Testis (tissue), 3 donors: ENCODE data around the gene KIAA1671. TPM values are rescaled to one million over a fixed set of nuclear protein-coding genes. Genes with fewer than 3 reads are reported as not detected.

Source experiments
- DNase-seq: peaks from one replicate; pipeline ENCODE4 v3.0.0-alpha.2; 2019
- H3K27ac ChIP-seq, 2 donors: fragments of 200-600 bp; sonication (generic); one replicate each; pipeline ENCODE4 v1.5.1; 2019
- H3K27me3 ChIP-seq: fragments of 200-600 bp; sonication (generic); one replicate; pipeline ENCODE4 v1.5.1; 2019
- H3K36me3 ChIP-seq: fragments of 200-600 bp; sonication (generic); one replicate; pipeline ENCODE4 v1.5.1; 2017; ENCODE audit warnings: low read depth; ENCODE audit errors: missing control alignments
- H3K4me1 ChIP-seq: fragments of 200-600 bp; sonication (generic); one replicate; pipeline ENCODE4 v1.5.1; 2019
- H3K4me3 ChIP-seq, 2 donors: fragments of 200-600 bp; sonication (generic); one replicate each; pipeline ENCODE4 v1.5.1; 2017 to 2019
- H3K9me3 ChIP-seq: fragments of 200-600 bp; sonication (generic); one replicate; pipeline ENCODE4 v1.5.1; 2017
- POLR2A ChIP-seq: fragments of 450-650 bp; IDR thresholded peaks from one replicate; pipeline ENCODE4 v1.6.1; 2017; ENCODE audit warnings: antibody characterized with exemption, mild to moderate bottlenecking, moderate library complexity
- WGBS, 2 donors: methylation state at CpG; one replicate each; pipeline ENCODE4 v1.1.5; 2018; 5-methylcytosine and 5-hydroxymethylcytosine counted together
- intact Hi-C: fragments of 100-400 bp; cut with DNase I; formaldehyde crosslinking; loops from one replicate; pipeline ENCODE4 v1.15.1; 2023; ENCODE audit warnings: low total_unique reads
- polyA plus RNA-seq: library from polyadenylated mRNA; stranded (reverse); fragments of 350-450 nt; fragmentation: Illumina TruSeq; extraction: RNeasy Lipid Tissue Mini Kit (QIAGEN cat#74804); gene quantifications from one replicate; pipeline ENCODE4 v1.2.3, GENCODE V29; 2014; ENCODE audit warnings: low read depth, low replicate concordance; ENCODE audit not compliant: insufficient read depth
- total RNA-seq, 2 donors: library from RNA; depleted of rRNA; stranded (reverse); fragments of >200 nt; gene quantifications; one replicate each; pipeline ENCODE4 v1.2.3, GENCODE V29; 2016
- TF ChIP-seq, protein P1 (sequence below), 3 experiments: fragments of 450-650 bp in 2 of 3; fragments of 200-600 bp in 1 of 3; sonication (generic) in 1 of 3; IDR thresholded peaks; one replicate each; pipeline ENCODE4 v1.5.1; 2016 to 2019; ENCODE audit warnings: antibody characterized with exemption in 3 of 3, mild to moderate bottlenecking in 2 of 3, moderate library complexity in 1 of 3

KIAA1671 gene
- total and polyA plus RNA-seq, 3 donors from 2014 or later = 16.8 to 28.6 (median 24.4) TPM

DNA sequence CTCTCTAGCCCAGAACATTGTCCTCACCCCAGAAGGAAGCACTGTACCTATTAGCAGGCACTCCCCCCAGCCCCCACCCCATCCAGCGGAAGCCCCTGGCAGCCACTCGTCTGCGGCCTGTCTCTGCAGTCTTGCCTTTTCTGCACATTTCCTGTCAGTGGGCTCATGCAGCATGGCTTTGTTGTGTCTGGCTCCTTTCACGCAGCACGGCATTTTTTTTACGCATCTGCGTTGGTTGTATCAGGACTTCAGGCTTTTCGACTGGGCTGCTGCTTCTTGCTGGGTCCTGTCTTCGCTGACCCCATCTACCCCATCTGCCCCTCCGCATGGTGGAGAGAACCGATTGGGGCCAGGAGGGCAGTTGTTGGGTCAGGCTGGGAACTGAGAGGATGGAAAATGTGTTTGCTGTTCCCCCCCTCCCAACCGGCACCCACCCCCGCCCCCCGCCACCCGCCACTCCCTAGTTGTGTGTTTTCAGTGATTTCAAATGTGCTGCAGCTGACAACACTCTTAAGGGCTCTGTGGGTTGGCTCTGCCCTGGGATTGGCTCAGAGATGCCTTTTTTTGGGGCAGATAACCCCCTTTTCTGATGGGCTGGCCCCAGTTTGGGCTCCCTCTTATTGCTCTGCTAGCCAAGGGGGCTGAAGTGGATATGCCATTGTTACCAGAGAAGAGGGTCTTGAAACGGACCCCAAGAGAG, 110.0 kb downstream of the KIAA1671 start:
- intact Hi-C loops = no loop called here
- 83 to 92% methylated on average over 15 to 16 of the region's 16 CpGs for WGBS, 2 donors
- Histone ChIP-seq H3K27ac (no peak overlapping the region), H3K4me3 (no peak overlapping the region), H3K36me3 (no peaks in the 10 kb centered on the region), H3K9me3 (no peaks in the 10 kb centered on the region), H3K4me1 (no peaks in the 10 kb centered on the region), H3K27me3 (no peaks in the 10 kb centered on the region)
- TF ChIP-seq, protein P1, sequence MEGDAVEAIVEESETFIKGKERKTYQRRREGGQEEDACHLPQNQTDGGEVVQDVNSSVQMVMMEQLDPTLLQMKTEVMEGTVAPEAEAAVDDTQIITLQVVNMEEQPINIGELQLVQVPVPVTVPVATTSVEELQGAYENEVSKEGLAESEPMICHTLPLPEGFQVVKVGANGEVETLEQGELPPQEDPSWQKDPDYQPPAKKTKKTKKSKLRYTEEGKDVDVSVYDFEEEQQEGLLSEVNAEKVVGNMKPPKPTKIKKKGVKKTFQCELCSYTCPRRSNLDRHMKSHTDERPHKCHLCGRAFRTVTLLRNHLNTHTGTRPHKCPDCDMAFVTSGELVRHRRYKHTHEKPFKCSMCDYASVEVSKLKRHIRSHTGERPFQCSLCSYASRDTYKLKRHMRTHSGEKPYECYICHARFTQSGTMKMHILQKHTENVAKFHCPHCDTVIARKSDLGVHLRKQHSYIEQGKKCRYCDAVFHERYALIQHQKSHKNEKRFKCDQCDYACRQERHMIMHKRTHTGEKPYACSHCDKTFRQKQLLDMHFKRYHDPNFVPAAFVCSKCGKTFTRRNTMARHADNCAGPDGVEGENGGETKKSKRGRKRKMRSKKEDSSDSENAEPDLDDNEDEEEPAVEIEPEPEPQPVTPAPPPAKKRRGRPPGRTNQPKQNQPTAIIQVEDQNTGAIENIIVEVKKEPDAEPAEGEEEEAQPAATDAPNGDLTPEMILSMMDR (IDR thresholded peaks at IDR 0.05) = no peak
- TF ChIP-seq POLR2A = no peak
- no peak for DNase-seq

DNA sequence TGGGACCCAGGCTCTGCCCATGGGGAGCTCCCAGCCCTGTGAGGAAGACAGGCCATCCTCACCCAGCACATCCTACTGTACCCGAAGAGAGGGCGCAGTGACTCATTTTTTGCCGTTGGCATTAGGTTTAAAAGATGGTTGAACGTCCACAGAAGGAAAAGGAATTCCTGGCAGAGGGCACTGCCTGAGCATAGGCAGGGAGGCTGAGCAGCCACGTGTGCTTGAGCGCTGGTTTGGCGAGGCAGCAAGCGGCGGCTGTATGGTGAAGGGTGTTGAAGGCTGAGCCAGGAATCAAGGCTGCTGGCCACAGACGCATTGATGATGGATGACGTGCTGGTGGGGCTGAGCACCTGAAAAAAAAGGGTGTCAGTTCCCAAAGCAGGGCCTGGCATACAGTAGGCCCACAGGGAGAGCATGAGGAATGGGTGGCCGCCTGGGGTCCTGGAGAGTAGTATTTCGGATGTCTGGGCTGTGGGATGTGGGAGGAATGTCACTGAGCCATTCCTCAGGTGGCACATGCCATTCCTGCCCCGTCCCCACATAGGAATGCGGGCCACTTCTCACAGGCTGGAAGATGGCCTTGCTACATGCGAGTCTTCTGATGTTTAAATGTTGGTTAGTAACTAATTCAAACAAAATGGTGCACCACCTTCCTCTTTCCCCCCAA, 112.5 kb downstream of the KIAA1671 start:
- DNase-seq = no peak
- intact Hi-C loops = no loop called here

DNA sequence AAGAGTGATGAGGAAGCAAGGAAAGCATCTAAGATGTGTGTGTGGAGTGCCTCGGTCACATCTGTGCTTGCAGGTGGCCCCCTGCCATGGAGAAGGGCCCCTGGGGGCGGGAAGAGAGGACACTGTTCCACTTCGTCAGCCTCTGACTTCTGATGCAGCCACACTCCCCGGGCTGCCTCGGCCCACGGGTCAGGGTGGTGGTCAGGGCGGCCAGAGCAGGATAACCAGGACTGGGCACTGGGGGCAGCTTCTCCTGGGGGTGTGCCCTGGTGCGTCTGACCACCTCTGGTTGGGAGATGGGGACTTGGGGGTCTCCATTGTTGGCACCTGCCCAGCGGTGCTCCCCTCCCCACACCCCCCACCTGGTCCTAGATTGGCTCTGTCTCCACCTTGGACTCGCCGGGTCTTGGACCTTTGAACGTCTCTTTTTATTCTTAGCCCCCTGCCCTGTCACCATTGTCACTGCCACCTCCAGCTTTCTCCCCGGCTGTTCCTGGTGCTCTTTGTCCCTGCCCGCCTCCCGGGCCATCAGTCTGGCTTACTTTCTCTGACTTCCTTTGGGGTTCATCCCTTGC, 114.4 kb downstream of the KIAA1671 start:
- Histone ChIP-seq H3K27ac (no peak overlapping the region), H3K36me3 (no peaks in the 10 kb centered on the region), H3K4me3 (no peak overlapping the region), H3K9me3 (no peaks in the 10 kb centered on the region), H3K27me3 (no peaks in the 10 kb centered on the region), H3K4me1 (no peaks in the 10 kb centered on the region)
- DNase-seq = no peak
- intact Hi-C loops = no loop called here
- TF ChIP-seq, protein P1 (IDR thresholded peaks at IDR 0.05) = no peak
- TF ChIP-seq POLR2A = no peak
- 93 to 94% methylated on average over 10 to 15 of the region's 15 CpGs for WGBS, 2 donors

More for the DNA sequence above, 112.5 kb downstream of the KIAA1671 start:
- no peaks in the 10 kb centered on the region for H3K27me3 ChIP-seq
- no peaks in the 10 kb centered on the region for H3K36me3 ChIP-seq
- no peak for TF ChIP-seq POLR2A
- TF ChIP-seq, protein P1 (IDR thresholded peaks at IDR 0.05) = no peak
- no peaks in the 10 kb centered on the region for H3K4me1 ChIP-seq
- 87% methylated on average over 16 of the region's 16 CpGs for WGBS, 2 donors
- H3K27ac ChIP-seq = no peak overlapping the region
- H3K4me3 ChIP-seq = no peak overlapping the region
- H3K9me3 ChIP-seq = no peaks in the 10 kb centered on the region

DNA sequence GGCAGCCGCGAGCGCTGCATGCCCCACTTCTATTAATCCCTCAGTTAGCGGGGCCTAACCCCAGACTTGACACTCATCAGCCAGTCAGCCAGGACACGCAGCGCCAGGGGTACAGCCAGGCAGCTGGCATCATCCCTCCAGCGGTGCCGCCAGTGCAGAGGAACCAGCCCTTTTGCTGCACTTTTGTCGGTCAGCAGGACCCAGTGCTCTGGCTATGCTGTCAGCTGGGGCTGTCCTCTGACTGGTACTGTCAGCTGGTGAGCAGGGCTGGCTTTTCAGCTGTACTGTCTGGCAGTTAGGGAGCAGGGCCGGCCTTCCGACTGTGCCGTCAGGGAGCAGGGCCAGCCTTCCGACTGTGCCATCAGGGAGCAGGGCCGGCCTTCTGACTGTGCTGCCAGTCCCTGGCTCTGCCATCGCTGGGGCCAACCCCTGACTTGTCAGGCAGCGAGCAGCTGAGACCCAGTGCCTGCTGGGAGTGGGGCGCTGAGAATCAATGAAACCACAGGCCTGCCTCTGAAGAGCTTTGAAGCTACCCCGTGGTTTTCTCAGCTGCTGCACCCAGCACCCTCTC, 115.4 kb downstream of the KIAA1671 start:
- Histone ChIP-seq H3K4me3 (no peak overlapping the region), H3K9me3 (no peaks in the 10 kb centered on the region), H3K27ac (no peak overlapping the region), H3K36me3 (no peaks in the 10 kb centered on the region), H3K27me3 (no peaks in the 10 kb centered on the region), H3K4me1 (no peaks in the 10 kb centered on the region)
- TF ChIP-seq, protein P1 (IDR thresholded peaks at IDR 0.05) = no peak
- TF ChIP-seq POLR2A = no peak
- DNase-seq = no peak
- 79 to 92% methylated on average over 12 to 18 of the region's 18 CpGs for WGBS, 2 donors
- intact Hi-C loops = no loop called here
